ENCODE data around the gene TLK1.

- no peak for TF ChIP-seq MXI1 (IDR thresholded peaks at IDR 0.05; ENCODE audit: borderline replicate concordance, low read depth, low read length)
- no peak for TF ChIP-seq CTCF (conservative IDR thresholded peaks at IDR 0.05; ENCODE audit: low read depth, low read length)
- TF ChIP-seq POLR2A (IDR thresholded peaks at IDR 0.05; ENCODE audit: low read depth, low read length) = no peak
- no peak for TF ChIP-seq USF2 (IDR thresholded peaks at IDR 0.05; ENCODE audit: low read depth, low read length)
- no peak for TF ChIP-seq CEBPB (IDR thresholded peaks at IDR 0.05; ENCODE audit: low read depth, low read length)
Measured at GRCh38 chr2:171124541-171124940, 36.2 kb downstream of the TLK1 start.
